ENCODE data around the gene IGHMBP2. TPM values are rescaled to one million over a fixed set of nuclear protein-coding genes. Genes with fewer than 3 reads are reported as not detected.

Gene IGHMBP2
- total RNA-seq, 1 donor from 2014 or later = 30.1 TPM

DNA sequence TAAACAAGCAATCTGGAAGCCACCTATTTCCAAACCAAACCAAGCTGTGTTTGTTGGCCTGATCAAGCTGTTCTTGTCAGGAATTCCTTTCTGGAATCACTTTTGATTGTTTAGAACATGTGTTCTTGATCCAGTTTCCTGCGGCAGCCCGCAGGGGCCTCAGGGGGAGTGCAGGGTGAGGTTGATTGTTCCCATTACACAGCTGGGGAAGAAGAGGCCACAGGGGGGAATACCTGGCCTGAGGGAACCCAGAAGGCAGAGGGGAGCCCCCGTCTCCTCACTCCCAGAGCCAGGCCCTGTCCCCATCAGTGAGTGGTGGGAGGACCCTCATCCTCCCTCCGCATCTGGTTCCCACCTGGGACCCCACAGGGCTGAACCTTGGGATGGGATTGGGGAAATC is 72.9 kb downstream of the IGHMBP2 start:
- H3K36me3 Mint-ChIP-seq (ENCODE audit: low read depth) = no peaks in the 10 kb centered on the region
- DNase-seq (ENCODE audit: low read depth, low spot score) = no peak
- TF ChIP-seq, protein P1, sequence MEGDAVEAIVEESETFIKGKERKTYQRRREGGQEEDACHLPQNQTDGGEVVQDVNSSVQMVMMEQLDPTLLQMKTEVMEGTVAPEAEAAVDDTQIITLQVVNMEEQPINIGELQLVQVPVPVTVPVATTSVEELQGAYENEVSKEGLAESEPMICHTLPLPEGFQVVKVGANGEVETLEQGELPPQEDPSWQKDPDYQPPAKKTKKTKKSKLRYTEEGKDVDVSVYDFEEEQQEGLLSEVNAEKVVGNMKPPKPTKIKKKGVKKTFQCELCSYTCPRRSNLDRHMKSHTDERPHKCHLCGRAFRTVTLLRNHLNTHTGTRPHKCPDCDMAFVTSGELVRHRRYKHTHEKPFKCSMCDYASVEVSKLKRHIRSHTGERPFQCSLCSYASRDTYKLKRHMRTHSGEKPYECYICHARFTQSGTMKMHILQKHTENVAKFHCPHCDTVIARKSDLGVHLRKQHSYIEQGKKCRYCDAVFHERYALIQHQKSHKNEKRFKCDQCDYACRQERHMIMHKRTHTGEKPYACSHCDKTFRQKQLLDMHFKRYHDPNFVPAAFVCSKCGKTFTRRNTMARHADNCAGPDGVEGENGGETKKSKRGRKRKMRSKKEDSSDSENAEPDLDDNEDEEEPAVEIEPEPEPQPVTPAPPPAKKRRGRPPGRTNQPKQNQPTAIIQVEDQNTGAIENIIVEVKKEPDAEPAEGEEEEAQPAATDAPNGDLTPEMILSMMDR (conservative IDR thresholded peaks at IDR 0.05) = no peak
- no peak overlapping the region for H3K27ac Mint-ChIP-seq (ENCODE audit: unreplicated experiment)
- no peak overlapping the region for H3K4me3 Mint-ChIP-seq
- H3K9me3 Mint-ChIP-seq = peaks cover 2% of the 10 kb centered on the region
- H3K4me1 Mint-ChIP-seq = peaks cover 4% of the 10 kb centered on the region
- H3K27me3 Mint-ChIP-seq (ENCODE audit: low read depth) = peaks cover 5% of the 10 kb centered on the region

DNA sequence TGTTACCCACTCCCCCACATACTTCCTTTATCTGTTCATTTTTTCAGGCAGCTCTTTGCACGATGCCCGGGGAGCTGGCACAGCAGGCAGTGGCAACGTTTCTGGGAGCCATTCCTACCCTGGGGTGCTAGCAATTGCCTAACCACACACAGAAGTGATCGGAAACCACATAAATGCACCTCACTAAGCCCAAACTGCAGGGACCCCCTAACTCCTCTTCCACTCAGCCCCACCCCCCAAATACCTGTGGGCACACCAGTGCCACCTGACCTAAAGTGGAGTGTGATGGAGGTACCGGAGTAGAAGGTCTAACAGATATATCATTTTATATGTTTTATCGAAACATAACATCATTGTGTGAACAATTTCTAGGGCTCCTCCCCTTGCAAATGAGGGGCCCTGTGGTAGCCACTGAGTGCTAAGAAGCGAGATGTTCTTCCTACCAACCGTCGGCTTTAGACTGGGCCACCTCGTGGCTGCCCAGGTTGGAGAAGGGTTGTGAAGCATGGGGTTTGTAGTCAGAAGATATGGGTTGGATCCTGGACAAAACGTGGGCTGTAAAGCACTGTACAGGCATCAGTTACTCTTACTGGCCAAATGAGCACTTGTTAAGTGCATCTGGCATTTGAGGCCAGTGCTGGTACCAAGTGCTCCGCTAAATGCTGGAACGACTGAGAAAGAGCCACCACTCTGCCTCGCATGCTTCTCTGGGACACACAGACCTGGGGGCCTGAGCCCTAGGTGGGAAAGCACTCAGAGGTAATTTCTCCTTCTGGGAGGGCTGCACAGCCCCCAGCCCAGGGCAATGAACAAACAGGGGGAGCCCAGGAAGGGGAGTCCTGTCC is 74.3 kb downstream of the IGHMBP2 start:
- TF ChIP-seq, protein P1 (conservative IDR thresholded peaks at IDR 0.05) = no peak
- H3K27ac Mint-ChIP-seq (ENCODE audit: unreplicated experiment) = no peak overlapping the region
- no peak for DNase-seq (ENCODE audit: low read depth, low spot score)
- H3K27me3 Mint-ChIP-seq (ENCODE audit: low read depth) = peaks cover 7% of the 10 kb centered on the region
- peaks cover 7% of the 10 kb centered on the region for H3K9me3 Mint-ChIP-seq
- no peak overlapping the region for H3K4me3 Mint-ChIP-seq
- H3K4me1 Mint-ChIP-seq = peaks cover 4% of the 10 kb centered on the region
- H3K36me3 Mint-ChIP-seq (ENCODE audit: low read depth) = no peaks in the 10 kb centered on the region

DNA sequence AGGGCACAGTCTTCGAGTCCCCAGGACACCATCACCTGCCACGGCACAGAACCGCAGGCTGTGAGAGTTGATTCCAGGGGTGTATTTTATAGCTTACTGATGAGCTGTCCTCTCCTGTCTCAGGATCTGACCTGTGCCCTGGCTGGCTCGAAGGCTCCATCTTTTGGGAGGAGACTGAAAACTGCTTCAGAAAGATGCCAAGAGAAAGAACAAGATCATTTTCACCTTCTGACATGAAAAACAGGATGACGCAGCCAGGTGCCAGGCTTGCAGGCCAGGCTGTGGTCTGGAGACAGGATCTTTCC is 74.9 kb downstream of the IGHMBP2 start:
- peaks cover 4% of the 10 kb centered on the region for H3K4me1 Mint-ChIP-seq
- no peak for DNase-seq (ENCODE audit: low read depth, low spot score)
- H3K9me3 Mint-ChIP-seq = peaks cover 7% of the 10 kb centered on the region
- no peak overlapping the region for H3K27ac Mint-ChIP-seq (ENCODE audit: unreplicated experiment)
- no peaks in the 10 kb centered on the region for H3K36me3 Mint-ChIP-seq (ENCODE audit: low read depth)
- no peak overlapping the region for H3K4me3 Mint-ChIP-seq
- TF ChIP-seq, protein P1 (conservative IDR thresholded peaks at IDR 0.05) = no peak
- H3K27me3 Mint-ChIP-seq (ENCODE audit: low read depth) = peaks cover 8% of the 10 kb centered on the region

DNA sequence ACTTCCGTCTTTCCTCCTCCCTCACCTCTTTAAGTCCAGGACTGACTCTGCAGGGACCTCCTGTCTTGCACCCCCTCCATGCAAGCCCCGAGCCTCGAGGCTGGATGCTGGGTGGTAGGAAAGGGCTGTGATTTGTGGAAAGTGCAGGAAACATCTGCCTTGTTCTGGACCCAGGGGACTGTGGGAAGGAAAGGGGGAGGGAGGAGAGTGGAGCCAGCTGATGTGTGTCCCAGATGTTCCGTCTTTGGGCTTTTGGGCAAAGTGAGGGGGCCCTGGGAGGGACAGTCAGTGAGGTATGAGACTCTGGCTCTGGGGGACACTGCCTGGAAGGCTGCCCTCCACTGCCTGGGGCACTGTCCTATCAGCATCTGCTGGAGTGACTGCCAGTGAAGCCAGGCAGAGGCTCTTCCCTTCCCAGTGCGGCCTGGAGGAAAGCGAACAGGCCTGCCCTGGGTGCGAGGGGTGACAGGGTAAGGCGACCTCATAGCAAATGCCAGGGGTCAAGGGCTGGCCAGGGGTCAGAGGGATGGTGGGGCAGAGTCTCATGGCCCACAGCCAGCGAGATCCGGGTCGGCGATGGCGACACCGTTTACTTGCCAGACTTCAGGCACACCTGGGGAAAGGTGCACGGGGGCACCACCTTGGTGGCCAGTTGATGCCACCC is 75.4 kb downstream of the IGHMBP2 start:
- TF ChIP-seq, protein P1 (conservative IDR thresholded peaks at IDR 0.05) = no peak
- no peaks in the 10 kb centered on the region for H3K36me3 Mint-ChIP-seq (ENCODE audit: low read depth)
- H3K27me3 Mint-ChIP-seq (ENCODE audit: low read depth) = peaks cover 9% of the 10 kb centered on the region
- H3K27ac Mint-ChIP-seq (ENCODE audit: unreplicated experiment) = no peak overlapping the region
- H3K9me3 Mint-ChIP-seq = peaks cover 7% of the 10 kb centered on the region
- peaks cover 4% of the 10 kb centered on the region for H3K4me1 Mint-ChIP-seq
- H3K4me3 Mint-ChIP-seq = no peak overlapping the region
- no peak for DNase-seq (ENCODE audit: low read depth, low spot score)

DNA sequence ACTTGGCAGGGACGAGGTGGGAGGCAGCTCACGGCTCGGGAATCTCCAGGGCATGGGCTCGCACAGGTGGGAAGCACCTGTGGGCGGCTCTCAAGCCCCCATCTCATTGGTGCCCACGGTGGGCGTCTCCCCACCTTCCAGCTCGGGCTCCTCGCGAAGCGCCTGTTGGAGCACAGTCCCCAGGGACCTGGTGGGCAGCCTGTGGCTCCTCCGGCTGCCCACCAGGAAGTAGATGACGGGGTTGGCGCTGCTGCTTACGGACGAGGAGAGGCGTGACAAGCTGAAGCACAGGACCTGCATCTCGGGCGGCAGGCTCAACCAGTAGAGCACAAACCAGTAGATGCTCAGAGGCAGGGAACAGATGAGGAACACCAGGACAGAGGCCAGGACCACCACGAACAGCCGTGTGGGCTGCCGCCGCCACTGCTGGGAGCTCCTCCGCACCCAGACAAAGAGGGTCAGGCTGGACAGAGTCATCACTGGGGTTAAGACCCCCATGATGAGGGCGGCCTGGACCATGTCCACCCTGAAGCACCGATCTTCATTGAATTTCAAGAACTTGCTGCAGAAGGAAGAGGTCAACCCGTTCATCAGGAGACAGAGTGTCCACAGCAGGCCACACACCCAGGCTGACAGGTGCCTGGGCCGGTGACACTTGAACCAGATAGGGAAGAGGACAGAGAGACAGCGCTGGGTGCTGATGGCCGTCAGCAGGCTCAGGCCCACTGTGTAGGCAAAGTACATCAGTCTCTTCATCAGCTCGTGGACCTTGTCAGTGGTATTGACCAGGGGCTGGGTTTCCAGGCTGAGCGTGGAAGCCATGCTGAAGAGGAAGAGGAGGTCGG is 76.5 kb downstream of the IGHMBP2 start:
- Mint-ChIP-seq H3K27ac (ENCODE audit: unreplicated experiment) (no peak overlapping the region), H3K27me3 (ENCODE audit: low read depth) (peaks cover 13% of the 10 kb centered on the region), H3K36me3 (ENCODE audit: low read depth) (no peaks in the 10 kb centered on the region), H3K9me3 (peaks cover 5% of the 10 kb centered on the region), H3K4me1 (no peaks in the 10 kb centered on the region), H3K4me3 (no peak overlapping the region)
- TF ChIP-seq, protein P1 (conservative IDR thresholded peaks at IDR 0.05) = no peak
- DNase-seq (ENCODE audit: low read depth, low spot score) = no peak

Data from neural crest cell (in vitro differentiated cells).